Neural progenitor cell (in vitro differentiated cells): ENCODE measurements around the gene TBRG4.

Experiments
- EZH2 ChIP-seq: fragments of 200-600 bp; sonication (generic); IDR thresholded peaks from 2 replicates; pipeline ENCODE4 v1.6.1; 2017; ENCODE audit warnings: antibody characterized with exemption, mild to moderate bottlenecking, moderate library complexity
- EZH2phosphoT487 ChIP-seq: fragments of 200-600 bp; sonication (generic); IDR thresholded peaks from 2 replicates; pipeline ENCODE4 v1.6.1; 2017; ENCODE audit warnings: antibody characterized with exemption
- TF ChIP-seq, protein P1 (sequence below): fragments of 200-600 bp; sonication (generic); IDR thresholded peaks from 2 replicates; pipeline ENCODE4 v1.5.1; 2017; ENCODE audit warnings: antibody characterized with exemption, mild to moderate bottlenecking

DNA sequence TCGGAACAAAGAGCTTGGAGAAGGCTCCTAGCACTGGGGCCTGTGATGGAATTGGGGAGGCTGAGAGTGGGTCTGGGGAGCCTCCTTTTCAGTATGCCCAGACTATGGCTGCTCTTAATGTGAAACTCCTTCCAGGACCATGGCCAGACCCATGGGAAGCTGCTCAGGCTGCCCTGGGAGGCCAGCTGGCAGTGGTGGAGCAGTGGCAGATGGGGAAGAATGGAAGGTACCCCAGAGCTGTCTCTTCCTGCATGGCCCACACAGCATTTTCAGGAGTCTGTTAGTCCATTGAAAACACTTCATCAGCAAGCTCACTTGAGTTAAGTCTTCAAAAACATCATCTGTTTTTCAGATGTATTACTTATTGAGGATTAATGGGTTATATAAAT lies 41.2 kb downstream of the TBRG4 start:
- TF ChIP-seq, protein P1, sequence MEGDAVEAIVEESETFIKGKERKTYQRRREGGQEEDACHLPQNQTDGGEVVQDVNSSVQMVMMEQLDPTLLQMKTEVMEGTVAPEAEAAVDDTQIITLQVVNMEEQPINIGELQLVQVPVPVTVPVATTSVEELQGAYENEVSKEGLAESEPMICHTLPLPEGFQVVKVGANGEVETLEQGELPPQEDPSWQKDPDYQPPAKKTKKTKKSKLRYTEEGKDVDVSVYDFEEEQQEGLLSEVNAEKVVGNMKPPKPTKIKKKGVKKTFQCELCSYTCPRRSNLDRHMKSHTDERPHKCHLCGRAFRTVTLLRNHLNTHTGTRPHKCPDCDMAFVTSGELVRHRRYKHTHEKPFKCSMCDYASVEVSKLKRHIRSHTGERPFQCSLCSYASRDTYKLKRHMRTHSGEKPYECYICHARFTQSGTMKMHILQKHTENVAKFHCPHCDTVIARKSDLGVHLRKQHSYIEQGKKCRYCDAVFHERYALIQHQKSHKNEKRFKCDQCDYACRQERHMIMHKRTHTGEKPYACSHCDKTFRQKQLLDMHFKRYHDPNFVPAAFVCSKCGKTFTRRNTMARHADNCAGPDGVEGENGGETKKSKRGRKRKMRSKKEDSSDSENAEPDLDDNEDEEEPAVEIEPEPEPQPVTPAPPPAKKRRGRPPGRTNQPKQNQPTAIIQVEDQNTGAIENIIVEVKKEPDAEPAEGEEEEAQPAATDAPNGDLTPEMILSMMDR = no peak
- no peak for TF ChIP-seq EZH2phosphoT487
- no peak for TF ChIP-seq EZH2
